GM12801 (cell line): ENCODE data around the gene RAB7A.

Experiments
- CTCF ChIP-seq: IDR thresholded peaks from one replicate; pipeline ENCODE4 v1.5.1; 2011; ENCODE audit warnings: control low read depth; ENCODE audit not compliant: insufficient read length; ENCODE audit errors: extremely low read depth

Gene RAB7A

DNA sequence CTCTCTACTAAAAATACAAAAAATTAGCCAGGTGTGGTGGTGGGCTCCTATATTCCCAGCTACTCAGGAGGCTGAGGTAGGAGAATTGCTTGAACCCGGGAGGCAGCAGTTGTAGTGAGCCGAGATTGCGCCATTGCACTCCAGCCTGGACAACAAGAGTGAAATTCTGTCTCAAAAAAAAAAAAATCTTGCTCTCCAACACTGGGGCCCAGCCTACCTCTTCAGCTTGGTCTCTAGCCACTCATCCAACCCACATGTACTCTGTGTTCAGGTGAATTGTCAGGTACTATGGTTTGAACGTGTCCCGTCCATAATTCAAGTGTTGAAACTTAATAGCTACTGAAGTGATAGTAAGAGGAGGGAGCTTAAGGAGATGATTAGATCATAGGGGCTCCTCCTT lies 22.4 kb upstream of the RAB7A start:
- TF ChIP-seq CTCF, result no peak

- TF ChIP-seq CTCF, result no peak
Measured at GRCh38 chr3:128706086-128706615, 19.8 kb upstream of the RAB7A start.

DNA sequence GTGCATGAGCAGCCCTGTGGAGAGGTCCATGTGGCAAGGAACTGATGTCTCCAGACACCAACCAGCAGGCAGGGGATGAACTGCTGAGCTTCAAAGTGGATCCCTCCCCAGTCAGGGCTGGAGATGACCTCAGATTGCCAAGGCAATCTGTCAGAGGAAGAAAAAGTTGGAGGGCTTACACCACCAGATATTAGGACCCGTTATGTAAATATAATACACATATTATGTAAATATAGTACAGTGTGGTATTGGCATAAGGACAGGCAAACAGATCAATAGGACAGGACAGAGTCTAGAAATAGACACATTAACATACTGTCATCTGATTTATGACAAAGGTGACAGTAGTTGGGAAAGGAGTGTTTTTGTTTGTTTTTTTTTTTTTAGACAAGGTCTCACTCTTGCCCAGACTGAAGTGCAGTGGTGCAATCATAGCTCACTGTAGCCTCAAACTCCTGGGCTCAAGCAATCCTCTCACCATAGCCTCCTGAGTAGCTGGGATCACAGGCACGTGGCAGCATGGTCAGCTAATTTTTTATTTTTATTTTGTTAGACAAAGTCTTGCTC lies 18.0 kb upstream of the RAB7A start:
- TF ChIP-seq CTCF, result no peak

DNA sequence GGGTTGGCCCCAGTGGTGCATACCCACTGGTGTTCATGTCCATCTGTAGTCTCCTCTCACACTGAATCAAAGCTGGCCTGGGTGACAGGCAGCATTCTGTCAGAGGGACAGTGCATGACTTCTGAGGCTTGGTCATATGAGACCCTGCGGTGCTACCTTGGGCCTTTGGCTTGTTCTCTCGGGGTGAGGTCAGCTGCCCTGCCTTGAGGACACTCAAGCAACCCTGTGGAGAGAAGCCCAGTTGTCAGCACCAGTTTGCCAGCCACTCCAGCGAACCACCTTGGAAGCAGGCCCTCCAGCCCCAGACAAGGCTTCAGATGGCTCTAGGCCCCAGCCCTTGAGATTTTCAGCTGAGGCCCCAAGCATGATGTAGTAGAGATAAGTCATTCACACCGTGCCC lies 16.9 kb upstream of the RAB7A start:
- no peak for TF ChIP-seq CTCF

DNA sequence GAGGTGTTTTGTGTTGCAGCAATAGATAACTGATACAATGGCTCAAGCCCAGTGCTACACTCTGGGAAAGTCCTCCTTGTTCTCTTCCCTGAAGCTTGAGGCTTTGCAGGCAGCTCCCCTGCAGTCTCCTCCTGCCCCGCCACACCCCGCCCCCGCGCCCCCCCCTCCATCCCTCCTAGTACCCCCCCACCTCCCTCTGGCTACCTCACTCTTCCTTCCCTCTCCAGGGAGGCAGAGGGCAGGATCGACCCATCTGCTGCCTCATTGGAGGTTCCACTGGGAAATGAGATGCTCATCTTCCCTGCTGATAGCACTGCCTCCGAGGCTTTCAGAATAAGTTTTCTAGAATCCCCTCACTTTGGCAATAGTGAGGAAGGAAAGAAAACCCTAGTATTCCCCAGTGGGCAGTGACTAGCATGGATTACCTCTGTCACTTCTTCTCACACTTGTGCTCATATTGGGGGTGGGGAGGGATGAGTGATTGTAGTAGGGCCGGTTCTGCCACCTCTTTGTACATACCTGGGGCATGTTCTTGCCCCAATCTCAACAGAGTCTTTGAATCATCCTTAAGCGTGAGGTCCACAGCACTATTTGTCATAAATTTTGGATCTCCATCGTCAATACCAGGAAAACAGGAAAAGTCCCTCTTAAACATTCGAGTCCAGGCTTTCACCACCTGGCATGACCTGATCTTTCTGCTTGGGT lies 16.3 kb upstream of the RAB7A start:
- no peak for TF ChIP-seq CTCF

DNA sequence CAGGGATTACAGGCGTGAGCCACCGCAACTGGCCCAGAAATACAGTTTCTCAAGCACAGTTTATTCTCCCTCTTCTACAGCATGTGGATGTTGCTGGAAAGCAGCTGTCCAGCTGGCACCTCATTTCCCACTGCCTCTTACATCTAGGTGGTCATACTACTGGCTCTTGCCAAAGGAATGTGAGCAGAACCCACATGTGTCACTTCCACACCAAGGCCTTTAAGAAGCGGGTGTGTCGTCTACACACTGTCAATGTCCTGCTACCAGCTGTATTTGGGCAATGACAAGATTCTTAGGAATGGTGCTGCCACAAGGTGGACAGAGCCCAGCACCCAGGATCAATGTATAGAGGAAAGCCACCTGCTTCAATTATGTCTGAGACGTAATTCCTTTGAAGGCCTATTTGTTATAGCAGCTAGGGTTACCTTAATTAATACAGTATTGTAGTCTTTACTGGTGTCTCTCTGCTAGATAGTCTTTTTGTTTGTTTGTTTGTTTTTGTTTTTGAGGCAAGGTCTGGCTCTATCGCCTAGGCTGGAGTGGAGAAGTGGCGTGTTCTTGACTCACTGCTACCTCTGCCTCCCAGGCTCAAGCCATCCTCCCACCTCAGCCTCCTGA lies 15.1 kb upstream of the RAB7A start:
- no peak for TF ChIP-seq CTCF

DNA sequence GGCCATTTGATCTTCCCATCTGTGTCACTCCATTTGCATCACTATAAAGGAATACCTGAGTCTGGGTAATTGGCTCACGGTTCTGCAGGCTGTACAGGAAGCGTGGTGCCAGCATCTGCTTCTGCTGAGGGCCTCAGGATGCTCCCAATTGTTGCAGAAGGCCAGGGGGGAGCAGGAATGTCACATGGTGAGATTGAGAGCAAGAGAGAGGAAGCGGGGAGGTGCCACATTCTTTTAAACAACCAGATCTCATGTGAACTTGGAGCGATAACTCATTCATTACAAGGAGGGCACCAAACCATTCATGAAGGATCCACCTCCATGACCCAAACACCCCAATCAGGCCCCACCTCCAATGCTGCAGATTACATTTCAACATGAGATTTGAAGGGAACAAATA lies 13.1 kb upstream of the RAB7A start:
- TF ChIP-seq CTCF, result no peak
